GM18499 (cell line): ENCODE measurements around the gene SPATA13.
"Not testable (repeated sequence)": the region's sequence is repeated elsewhere in the genome, so short reads cannot be mapped to it uniquely, and the experiment has no call there.

Experiments used
- ATAC-seq: cut with Tn5 transposase; IDR thresholded peaks from one replicate; pipeline ENCODE4 v1.9.1; 2021; ENCODE audit warnings: moderate number of reproducible peaks; ENCODE audit not compliant: insufficient read depth, unreplicated experiment

The SPATA13 gene

DNA sequence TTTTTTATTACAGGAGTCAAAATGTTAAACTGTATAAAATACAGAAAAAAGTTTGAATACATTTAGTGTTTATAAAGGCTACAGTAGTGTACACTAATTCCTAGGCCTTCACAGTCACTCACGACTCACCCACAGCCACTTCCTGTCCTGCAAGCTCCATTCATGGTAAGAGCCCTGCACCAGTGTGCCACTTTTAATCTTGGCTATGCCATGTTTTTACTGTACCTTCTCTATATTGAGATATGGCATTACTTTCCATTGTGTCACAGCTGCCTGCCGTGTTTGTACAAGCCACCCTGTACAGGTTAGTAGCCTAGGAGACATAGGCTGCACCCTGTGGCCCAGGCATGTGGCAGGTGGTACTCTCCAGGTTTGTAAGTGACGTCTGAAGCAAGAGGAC, 180.9 kb downstream of the SPATA13 start:
- ATAC-seq = no peak

DNA sequence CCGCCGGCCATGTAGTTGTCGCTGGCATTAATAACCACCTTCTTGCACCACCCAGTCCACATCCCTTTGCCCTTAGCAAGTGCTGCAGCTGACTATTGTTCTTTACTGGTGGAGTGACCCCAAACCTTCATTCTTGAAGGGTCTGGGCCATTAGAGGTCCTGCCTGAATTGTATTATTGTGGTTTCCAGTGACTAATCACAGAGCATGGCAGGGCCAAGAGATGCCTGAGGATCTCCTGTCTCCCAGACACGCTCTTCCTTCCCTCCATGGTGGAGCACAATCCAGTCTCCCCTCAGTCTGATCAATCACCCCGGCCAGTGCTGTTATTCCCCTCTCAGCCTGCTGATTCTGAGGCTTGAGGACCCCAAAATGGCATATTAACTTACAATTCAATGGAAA, 187.9 kb downstream of the SPATA13 start:
- no peak for ATAC-seq

- no peak for ATAC-seq
Measured at GRCh38 chr13:24348797-24349515, 188.4 kb downstream of the SPATA13 start.

DNA sequence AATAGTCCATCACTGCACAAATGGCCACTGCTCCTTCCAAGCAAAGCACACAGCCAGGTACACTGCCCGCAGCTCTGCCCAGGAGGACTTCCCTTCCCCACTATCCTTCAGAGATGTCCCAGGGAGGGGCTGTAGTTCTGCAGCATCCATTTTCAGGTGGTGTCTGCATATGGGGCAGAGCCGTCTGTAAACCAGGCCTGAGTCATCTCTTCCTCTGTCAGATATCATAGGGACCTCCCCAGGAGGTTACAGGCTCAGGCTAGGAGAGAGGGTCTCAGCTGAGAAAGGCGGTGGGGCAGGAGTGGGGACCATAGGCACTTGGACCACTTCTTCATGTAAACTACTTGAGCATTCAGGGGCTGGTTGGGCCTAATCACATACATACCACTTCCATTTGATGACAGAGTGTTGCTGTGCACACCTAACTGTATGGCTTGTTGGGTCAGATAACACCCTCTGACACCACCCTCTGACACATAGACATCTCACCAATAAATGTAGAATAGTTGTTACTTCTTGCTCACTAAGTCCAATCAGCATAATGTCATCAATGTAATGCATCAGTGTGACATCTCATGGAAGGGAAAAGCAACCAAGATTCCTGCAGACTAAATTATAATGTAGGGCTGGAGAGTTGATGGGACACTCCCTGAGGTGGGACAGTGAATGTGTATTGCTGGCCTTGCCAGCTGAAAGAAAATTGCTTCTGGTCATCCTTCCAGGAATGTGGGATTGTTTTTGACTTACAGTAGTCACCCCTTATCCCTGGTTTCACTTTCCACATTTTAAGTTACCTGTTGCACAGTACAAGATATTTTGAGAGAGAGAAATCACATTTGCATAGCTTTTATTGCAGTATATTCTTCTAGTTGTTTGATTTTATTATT, 189.5 kb downstream of the SPATA13 start:
- not testable (repeated sequence) for ATAC-seq

DNA sequence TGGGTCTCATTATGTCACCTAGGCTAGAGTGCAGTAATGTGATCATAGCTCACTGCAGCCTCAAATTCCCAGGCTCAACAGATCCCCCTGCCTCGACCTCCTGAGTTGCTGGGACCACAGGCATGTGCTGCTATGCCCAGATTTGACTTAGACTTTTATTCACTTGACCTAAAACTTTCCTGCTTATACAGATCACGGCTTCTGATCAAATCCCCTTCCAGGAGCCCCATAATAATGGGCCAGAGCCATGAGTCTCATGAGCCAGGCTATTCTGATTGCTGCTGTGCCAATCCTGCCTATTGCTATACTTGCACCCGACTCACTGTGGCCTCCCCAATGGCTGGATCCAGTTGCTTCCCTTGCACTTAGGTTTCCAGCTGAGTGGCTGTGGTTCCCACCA, 190.9 kb downstream of the SPATA13 start:
- no peak for ATAC-seq

- ATAC-seq = no peak
Measured at GRCh38 chr13:24353736-24354135, 193.2 kb downstream of the SPATA13 start.

GRCh38 chr13:24355103-24355502, 194.6 kb downstream of the SPATA13 start:
- ATAC-seq = no peak

DNA sequence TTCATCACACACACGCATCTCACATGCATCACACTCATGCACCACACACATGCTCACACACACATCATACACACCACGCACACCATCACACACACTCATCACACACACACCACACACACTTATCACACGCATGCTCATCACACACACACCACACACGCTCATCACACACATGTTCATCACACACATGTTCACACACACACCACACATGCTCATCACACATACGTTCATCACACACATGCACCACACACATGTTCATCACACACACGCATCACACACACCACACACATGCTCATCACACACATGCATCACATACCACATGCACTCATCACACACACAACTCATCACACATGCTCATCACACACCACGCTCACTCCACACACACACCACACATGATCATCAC, 195.8 kb downstream of the SPATA13 start:
- no peak for ATAC-seq
